ENCODE measurements around the gene FSD2. TPM values are rescaled to one million over a fixed set of nuclear protein-coding genes. Genes with fewer than 3 reads are reported as not detected.
"Not testable (repeated sequence)": the region's sequence is repeated elsewhere in the genome, so short reads cannot be mapped to it uniquely, and the experiment has no call there.

FSD2 gene
- polyA plus RNA-seq, 12 donors = 13.5 to 79.0 (median 54.6) TPM; not detected in 1

- no peak for DNase-seq
These were observed 62.1 kb downstream of the FSD2 start for GRCh38 chr15:82743810-82744209.

DNA sequence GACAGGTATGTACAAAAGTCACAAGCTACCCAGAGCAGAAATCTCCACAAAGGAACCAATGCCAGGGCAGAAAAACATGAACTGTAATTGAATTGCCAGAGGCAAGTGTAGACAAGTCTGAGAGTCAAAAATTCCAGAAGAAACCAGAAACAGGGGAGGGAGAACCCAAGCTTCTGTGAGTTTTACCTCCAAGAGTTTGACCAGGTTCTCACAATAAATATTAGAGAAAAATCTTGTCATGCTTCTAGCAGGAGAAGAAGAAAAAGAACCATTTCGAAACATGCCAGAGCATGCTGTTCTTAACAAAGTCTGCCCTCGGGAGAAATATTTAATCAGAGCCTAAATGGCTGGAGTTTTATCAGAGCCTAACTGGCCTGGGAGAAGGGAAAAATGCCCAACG lies 63.7 kb downstream of the FSD2 start:
- no peak for DNase-seq

- no peak for DNase-seq
These were observed 66.8 kb downstream of the FSD2 start for GRCh38 chr15:82739086-82739485.

- DNase-seq = no peak
These were observed 67.9 kb downstream of the FSD2 start for GRCh38 chr15:82737975-82738374.

DNA sequence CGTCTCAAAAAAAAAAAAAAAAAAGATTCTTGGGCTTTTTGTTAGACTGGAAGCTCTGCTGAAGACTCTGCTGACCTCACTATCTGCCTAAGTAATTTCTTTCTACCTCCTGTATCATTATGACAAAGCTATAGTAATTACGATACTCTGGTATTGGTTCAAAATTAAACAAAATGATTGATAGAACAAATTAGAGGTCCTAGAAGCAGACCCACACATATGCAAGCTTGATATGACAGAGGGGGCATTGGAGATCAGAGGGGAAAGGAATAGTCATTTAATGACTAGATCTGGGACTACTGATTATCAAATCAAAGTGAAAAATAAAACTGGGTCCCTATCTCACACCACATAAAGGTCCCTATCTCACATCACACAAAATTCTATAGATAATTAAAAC lies 74.3 kb downstream of the FSD2 start:
- DNase-seq = no peak

GRCh38 chr15:82730022-82730530 lies 75.8 kb downstream of the FSD2 start:
- DNase-seq = no peak

- DNase-seq = no peak
These were observed 79.1 kb downstream of the FSD2 start for GRCh38 chr15:82726816-82727215.

GRCh38 chr15:82715003-82715402 lies 90.9 kb downstream of the FSD2 start:
- no peak for DNase-seq

GRCh38 chr15:82714016-82714415 lies 91.9 kb downstream of the FSD2 start:
- no peak for DNase-seq

- DNase-seq = no peak
These were observed 93.8 kb downstream of the FSD2 start for GRCh38 chr15:82712036-82712435.

DNA sequence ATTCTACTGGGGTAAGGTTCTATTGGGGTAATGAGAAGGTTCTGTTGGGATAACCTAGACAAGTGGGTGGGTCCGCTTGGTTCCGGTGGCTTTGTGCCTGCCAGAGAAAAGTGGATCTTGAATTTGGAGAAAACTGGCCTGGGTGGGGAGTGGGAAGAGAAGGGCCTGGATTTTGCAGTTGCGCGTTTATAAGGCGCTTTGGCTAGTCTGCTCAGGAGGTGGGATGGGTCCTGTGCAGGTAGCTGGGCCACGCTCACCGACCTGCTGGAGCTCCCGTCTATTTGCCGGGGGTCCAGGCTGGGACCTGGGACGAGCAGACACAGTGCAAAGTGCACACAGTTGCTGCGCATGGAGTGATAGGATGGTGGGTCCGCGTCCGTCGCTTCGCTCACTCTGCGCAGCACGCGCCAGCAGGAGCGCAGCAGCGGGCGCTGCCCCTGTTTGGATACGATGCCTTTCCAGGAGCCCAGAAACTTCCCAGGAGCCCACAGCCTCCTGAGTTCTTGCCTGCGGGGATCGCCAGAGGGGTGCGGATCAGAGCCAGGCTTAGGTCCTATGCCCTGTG lies 94.9 kb downstream of the FSD2 start:
- no peak for DNase-seq

DNA sequence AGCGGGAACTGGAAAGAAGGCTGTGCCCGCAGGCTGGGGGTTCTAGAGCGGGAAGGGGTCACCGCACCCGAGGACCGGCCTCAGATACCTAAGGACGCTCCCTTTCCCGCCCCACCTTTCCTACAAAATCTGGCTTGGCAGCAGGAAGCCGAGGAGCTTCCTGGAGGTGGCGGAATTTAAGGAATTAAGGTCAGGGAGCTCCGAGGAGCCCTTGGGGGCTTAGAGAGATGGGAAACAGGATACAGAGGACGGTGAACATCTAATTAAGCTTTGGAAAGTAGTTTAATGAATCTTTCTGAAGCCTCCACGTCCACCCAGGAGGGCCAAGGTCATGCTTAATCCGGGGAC lies 95.7 kb downstream of the FSD2 start:
- no peak for DNase-seq

GRCh38 chr15:82709421-82710207 lies 96.3 kb downstream of the FSD2 start, which contains the start of gene AP3B2:
TSS of gene AP3B2 (minus strand) at chr15:82709875. CDS start at chr15:82709706, 169 bp downstream.
- DNase-seq = peak; percentile 48

- no peak for DNase-seq
These were observed 96.8 kb downstream of the FSD2 start for GRCh38 chr15:82709081-82709420.

- not testable (repeated sequence) for DNase-seq
These were observed 100.0 kb downstream of the FSD2 start for GRCh38 chr15:82705856-82706255.

Other genes with a start within 250 kb of the FSD2 start
- gene CPEB1, start 158.7 kb downstream of the FSD2 start, polyA plus RNA-seq (ENCODE audit: insufficient read length in 12 of 12) = 1 to 10 TPM in 2 of 12 donors, under 1 TPM in 8, not detected in 2; 0.25 to 1.2 (median 0.71) TPM
- 1 to 10 TPM in 1 of 12 donors, under 1 TPM in 9, not detected in 2; 0.20 to 2.6 (median 0.36) TPM for gene AP3B2, start 96.2 kb downstream of the FSD2 start, polyA plus RNA-seq (ENCODE audit: insufficient read length in 12 of 12)
- gene WHAMM, start 3.6 kb upstream of the FSD2 start, polyA plus RNA-seq (ENCODE audit: insufficient read length in 12 of 12) = 10 to 100 TPM in 7 of 12 donors, 1 to 10 TPM in 4, not detected in 1; 6.5 to 14.5 (median 11.3) TPM
- 10 to 100 TPM; 18.9 to 46.2 (median 32.1) TPM for gene HOMER2, start 146.7 kb upstream of the FSD2 start, polyA plus RNA-seq (ENCODE audit: insufficient read length in 12 of 12)
- gene RAMAC, start 180.1 kb upstream of the FSD2 start, polyA plus RNA-seq (ENCODE audit: insufficient read length in 12 of 12) = 10 to 100 TPM in 11 of 12 donors, not detected in 1; 23.0 to 34.5 (median 31.9) TPM
- gene C15orf40, start 205.6 kb upstream of the FSD2 start, polyA plus RNA-seq (ENCODE audit: insufficient read length in 12 of 12) = 10 to 100 TPM in 11 of 12 donors, not detected in 1; 14.6 to 23.7 (median 18.8) TPM

Measured in muscle of arm (tissue), 12 donors.